GM18508 (cell line): ENCODE data around the gene ELMO3.

Source experiments
- ATAC-seq: cut with Tn5 transposase; IDR thresholded peaks from one replicate; pipeline ENCODE4 v1.9.1; 2021; ENCODE audit warnings: moderate number of reproducible peaks; ENCODE audit not compliant: insufficient read depth, unreplicated experiment

ELMO3 gene

GRCh38 chr16:67212766-67213165, 13.8 kb downstream of the ELMO3 start:
- ATAC-seq: no peak

DNA sequence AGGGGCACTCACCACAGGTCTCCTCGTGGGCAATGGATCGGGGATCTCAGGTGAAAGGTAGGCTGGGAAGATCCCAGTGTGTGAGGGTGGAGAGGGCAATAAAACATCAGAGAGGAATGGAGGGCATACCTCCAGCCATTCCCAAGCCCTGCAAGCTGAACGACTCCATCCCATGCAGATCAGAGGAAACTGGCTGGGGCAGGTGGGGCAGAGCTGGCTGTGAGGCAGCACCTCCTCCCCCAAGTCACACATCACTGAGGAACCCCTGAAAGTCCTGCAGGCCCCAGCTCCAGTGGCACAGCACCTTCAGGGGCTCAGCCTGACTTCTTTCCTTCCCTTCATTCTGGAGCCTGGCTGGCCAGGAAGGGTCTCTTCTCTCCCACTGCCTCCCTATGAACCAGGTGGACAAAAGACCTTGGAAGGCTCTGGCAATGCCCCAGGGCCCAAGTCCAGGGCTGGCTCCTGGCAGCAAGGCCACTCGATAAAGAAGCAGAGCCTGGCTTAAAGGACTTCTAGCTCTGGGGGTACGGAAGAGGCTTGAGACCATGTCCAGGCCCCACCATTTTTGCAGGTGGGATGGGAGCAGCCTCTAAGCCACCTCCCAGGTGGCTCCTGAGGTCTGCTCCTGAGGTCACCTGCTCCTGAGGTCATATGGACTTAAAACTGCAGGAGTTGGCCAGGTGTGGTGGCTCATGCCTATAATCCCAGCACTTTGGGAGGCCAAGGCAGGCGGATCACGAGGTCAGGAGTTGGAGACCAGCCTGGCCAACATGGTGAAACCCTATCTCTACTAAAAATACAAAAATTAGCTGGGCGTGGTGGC, 14.5 kb downstream of the ELMO3 start:
- no peak for ATAC-seq

DNA sequence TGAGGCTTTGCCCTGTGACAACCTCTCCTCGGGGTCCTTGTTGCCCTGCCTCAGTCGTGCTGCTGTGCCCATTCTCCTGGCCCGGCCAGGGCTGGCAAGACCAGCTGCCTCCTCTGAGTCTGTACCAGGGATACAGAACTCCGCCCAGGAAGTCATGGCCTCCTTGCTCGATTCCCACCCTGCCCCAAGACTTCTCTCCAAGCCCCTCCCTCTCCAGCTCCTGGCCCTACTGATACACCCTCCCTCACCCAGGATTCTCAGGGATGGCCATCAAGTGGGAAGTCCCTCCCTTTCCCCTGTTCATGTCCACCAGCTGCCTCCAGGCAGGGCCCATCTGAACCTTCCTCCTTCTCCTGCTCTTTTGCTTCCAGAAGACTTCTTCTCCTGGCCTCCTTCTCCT, 16.8 kb downstream of the ELMO3 start:
- no peak for ATAC-seq

DNA sequence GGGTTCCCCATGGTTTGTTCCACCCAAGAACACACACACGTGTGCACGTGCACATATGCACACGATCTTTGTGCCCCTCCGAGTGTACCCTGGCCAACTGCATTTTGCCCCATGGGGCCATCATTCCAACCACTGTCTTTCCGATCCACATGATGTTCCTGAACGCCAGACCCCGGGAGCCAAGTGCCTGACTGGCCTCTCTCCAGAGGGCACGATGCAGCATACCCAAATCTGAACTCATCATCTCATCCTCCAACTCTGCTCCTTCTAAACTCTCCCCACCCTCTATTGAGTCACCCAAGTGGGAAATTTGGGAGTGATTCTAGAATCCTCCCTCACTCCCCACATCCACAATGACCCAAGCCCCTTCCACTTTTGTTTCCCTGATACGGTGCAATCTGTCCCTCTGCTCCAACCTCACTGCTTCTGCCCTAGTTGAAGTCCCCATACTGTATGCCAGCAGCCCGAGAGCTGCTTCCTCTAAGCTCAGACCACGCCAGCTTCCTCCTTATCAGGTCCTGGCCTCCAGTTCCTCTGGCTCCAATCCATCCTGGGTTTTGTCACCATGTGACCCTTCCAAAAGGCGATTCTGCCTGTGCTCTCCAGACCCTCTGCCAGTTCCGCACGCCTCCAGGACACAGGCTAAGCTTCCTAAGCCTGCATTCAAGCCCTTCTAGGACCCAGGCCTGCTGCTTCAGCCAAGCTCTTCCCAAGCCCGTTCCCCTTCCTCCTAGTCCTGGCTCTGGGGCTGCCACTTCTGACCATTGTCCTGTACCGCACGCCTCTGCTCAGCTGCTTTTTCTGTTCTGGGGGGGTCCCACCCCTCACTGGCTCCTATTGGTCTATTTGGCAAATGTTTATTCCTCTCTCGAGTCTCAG, 17.9 kb downstream of the ELMO3 start:
- ATAC-seq: no peak

DNA sequence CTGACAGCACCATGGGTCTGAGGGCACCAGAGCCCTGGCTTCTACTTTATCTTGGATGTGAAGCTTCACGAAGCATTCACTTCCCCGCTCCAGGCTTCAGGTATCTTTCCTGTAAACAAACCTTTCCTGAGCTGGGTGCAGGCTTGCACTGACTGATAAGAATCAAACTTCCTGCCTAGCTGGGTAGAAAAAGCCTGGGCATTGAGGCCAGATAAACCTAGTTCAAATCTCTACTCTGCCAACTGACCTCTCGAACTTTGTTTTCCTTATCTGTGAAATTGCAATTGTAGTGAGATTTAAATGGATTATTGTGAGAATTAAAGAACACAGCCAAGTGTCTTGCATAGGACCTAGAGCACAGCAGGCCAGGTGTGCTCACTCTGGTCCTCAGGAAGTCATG, 25.1 kb downstream of the ELMO3 start:
- no peak for ATAC-seq

DNA sequence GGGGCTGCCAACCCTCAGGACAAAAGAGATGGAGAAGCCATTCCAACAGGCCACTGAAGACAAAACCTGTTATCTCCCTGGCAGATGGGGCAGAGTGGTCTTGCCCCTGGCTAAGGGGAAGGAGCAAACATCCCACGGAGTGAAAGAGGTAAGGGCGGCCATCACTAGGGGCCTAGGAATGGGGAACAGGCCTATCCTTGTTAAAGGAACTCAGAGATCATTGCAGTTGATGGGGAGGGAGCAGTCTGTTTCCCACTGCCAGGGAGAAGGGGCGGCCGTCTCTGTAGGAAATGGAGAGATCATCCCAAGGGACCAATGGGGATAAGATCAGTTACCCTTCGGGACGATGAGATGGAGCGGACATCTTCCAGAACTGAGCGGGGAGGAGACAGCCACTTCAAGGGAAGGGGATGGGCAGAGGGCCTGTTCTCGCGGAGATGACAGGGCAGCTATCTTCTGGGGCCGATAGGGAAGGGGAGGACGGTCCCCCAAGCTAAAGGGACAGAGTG, 27.4 kb downstream of the ELMO3 start:
- ATAC-seq: no peak

DNA sequence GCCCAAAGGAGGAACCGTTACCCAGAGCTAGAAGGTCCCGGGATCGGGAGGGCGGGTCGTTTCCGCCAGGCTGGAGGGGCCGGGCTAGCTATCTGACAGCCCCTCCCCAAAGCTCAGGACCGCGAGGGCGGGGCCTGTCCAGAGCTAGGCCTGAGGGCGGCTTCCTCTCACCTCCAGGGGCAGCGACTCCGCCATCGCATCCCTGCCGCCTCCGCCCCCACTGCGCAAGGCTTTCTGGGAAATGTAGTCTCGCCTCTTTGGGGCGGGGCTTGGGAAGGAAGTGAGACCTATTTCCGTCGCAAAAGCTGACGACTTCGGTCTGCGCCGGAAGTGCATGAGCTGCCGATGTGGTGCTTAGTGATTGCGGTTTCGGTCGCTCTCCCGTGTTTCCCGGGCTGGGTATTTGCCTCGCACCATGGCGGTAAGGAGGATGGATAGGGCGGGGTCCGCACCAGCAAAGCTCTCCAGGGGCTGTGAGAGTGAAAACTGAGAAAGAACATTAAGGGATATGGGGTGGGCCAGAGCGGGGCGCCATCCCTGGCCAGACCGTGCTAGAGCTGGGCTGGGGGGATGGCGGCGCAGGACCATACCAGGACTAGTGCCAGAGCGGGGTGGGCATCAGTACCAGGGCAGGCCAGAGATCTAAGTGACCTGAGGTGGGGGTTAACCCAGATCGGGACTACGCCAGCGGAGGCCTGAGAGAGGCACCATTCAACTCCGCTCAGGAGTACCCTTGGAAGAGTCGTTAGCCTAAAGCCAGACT, 28.1 kb downstream of the ELMO3 start, which contains the start of gene TMEM208:
Gene TMEM208, plus strand, starts transcription at position 327 of the 763 bp plus-strand sequence. Its CDS starts 89 bp downstream, at position 416.
- ATAC-seq: peak; percentile 48

GRCh38 chr16:67227567-67227921, 28.6 kb downstream of the ELMO3 start:
- ATAC-seq: no peak

DNA sequence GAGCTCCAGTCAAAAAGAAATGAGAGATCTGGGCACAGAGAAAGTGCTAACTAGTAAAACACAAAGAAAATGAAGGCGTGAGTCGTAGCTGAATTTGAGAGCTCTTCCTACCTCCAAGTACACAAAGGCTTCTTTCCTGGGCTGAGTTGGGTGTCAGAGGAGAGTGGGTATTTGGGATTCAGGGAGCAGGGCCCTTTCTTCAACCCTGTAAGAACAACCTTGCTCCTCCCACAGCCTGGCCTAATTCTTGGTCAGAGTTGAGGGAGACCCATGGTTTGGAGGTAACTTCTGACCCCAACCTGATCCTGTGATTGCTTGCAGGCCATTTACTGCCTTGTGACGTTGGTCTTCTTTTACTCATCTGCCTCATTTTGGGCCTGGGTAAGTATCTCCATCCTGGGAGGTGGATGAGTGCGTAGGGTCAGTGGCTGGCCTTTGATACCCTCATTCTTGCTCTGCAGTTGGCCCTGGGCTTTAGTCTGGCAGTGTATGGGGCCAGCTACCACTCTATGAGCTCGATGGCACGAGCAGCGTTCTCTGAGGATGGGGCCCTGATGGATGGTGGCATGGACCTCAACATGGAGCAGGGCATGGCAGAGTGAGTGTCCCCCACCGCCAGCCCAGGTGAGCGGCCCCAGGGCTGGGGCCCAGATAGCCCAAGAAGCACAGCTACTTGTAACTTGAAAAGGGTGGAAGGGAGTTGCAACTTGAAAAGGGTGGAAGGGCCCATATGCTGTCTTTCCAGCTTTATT, 29.3 kb downstream of the ELMO3 start:
- no peak for ATAC-seq

DNA sequence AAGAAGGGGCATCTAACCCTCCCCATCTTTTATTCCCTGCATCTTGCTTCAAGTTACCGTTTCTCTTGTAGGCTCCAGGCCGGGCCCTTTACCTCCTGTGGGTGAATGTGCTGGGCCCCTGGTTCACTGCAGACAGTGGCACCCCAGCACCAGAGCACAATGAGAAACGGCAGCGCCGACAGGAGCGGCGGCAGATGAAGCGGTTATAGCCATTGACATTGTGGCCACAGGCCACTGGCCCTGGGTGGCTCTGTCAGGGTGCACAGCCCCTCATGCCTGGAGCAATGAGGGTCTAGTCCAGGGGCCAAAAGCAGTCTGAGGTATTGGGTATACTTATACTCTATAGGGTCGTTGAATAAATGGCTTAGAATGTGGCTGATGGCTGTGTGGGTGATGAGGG, 30.0 kb downstream of the ELMO3 start:
- no peak for ATAC-seq

DNA sequence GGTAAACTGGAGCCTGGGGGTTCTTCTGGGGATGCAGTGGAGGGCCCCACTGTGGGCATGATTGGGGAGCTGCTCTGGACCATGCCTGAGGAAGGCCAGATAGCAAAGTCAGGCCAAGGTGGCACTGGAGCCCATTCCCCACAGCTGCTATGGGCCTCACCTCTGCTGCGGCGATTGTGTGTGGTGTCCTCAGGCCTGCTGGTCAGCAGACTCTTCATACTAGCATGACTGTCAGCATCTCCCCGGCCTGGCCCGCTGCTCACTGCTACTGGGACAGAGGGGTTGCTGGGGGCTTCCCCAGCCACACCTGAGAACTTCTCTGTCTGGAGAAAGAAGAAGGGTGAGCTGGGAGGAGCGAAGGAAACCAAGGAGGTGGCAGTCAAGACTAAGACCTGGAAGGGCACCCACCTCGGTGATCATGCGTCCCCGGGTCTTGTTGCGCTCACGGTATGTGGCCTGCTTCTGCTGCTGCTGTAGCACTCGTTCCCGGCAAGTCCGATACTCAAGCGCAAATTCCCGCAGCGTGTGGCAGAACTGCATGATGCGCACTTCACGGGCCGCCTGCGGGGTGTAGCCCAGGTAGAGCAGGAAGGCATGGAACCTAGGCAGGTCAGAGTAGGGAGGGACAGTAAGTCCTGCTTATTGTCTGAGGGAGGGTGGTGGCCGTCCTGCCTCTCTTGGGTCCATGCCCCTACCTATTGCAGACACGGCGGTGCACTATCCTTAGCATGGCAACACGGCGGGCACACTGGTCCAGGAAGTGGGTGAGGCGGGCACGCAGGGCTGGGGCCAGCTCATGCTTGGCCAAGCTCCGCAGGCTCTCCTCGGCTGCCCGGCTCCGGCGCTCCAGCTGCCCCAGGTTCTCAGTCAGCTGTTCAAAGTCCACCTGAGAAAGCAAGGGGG, 31.2 kb downstream of the ELMO3 start:
- ATAC-seq: no peak

- no peak for ATAC-seq
Observed at GRCh38 chr16:67230809-67231660, 32.1 kb downstream of the ELMO3 start.

DNA sequence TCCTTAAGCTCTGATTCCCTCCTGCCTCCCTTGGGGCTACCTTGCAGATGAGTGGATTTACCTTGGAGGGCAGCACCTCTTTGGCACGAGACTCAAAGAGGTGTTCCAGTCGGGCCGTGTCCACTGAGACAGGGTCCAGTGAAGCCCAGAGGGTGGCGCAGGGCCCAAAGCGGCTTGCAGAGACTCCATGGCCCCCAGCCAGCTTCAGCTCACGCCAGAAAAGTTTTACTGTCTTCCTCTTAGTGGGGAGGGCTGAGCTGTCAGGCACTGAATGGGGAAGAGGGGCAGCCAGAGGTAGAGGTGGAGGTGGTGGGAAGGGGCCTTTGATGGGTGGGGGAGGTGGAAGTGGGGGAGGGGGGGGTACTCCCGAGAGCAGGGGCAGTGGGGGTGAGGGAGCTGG, 34.7 kb downstream of the ELMO3 start:
- no peak for ATAC-seq

GRCh38 chr16:67234180-67234597, 35.3 kb downstream of the ELMO3 start:
- ATAC-seq: no peak

GRCh38 chr16:67235816-67236562, 37.1 kb downstream of the ELMO3 start:
- ATAC-seq: no peak

- ATAC-seq: no peak
Observed at GRCh38 chr16:67236563-67237395, 37.8 kb downstream of the ELMO3 start.
